Psoas muscle (tissue), 8 donors: ENCODE data around the gene ITIH2. TPM values are rescaled to one million over a fixed set of nuclear protein-coding genes. Genes with fewer than 3 reads are reported as not detected.
"Not testable (repeated sequence)": the region's sequence is repeated elsewhere in the genome, so short reads cannot be mapped to it uniquely, and the experiment has no call there.

Experiments used
- ATAC-seq, 4 donors: fragments of 200-7000 bp; cut with Tn5 transposase; one replicate each; pipeline ENCODE4 v1.9.1; 2020; ENCODE audit warnings: moderate library complexity in 3 of 4, mild to moderate bottlenecking in 2 of 4
- DNase-seq, 2 donors: peaks; one replicate each; pipeline ENCODE4 v3.0.0-alpha.2; 2020
- H3K27ac ChIP-seq: fragments of 200-600 bp; one replicate; pipeline ENCODE4 v1.8.0; 2022
- H3K27me3 ChIP-seq, 3 donors: fragments of 200-600 bp in 1 of 3; one replicate each; pipeline versions ENCODE4 v1.6.1 to v1.8.0; 2013 to 2022; ENCODE audit warnings: low read length in 2 of 3, mild to moderate bottlenecking in 2 of 3, moderate library complexity in 1 of 3; ENCODE audit not compliant: insufficient read depth in 3 of 3
- H3K36me3 ChIP-seq, 2 donors: fragments of 200-600 bp in 1 of 2; one replicate each; pipeline versions ENCODE4 v1.6.1 to v1.8.0; 2013 to 2022; ENCODE audit warnings: low read depth in 1 of 2, mild to moderate bottlenecking in 1 of 2, moderate library complexity in 1 of 2; ENCODE audit not compliant: insufficient read depth in 1 of 2
- H3K4me1 ChIP-seq: fragments of 200-600 bp; one replicate; pipeline ENCODE4 v1.8.0; 2022
- H3K4me3 ChIP-seq: fragments of 200-600 bp; one replicate; pipeline ENCODE4 v1.8.0; 2022; ENCODE audit warnings: mild to moderate bottlenecking
- H3K9me3 ChIP-seq: fragments of 200-600 bp; one replicate; pipeline ENCODE4 v1.8.0; 2022
- WGBS, 3 donors: extraction: QIAGEN DNeasy Blood & Tissue Kit; methylation state at CpG; one replicate each; pipeline versions ENCODE4 v1.1.6 to v1.1.7; 2013; 5-methylcytosine and 5-hydroxymethylcytosine counted together
- intact Hi-C, 2 donors: fragments of 100-400 bp; cut with DNase I; formaldehyde crosslinking; loops; one replicate each; pipeline versions ENCODE4 v1.11.0 to v1.14.2; 2022
- polyA plus RNA-seq, 3 donors: library from polyadenylated mRNA; stranded (reverse); fragments of 200-250 nt; gene quantifications; one replicate each; pipeline ENCODE4 v1.2.3, GENCODE V29; 2013
- total RNA-seq, 4 donors: library from RNA; stranded (reverse); fragmentation: NEBNext Ultra II Directional in 2 of 4; extraction: Animal tissue kit (Norgen Biotek cat#: 25700) in 2 of 4; gene quantifications; one replicate each; pipeline versions ENCODE4 v1.2.1 to v1.2.4, GENCODE V29; 2021 to 2023
- TF ChIP-seq, protein P1 (sequence below): fragments of 200-600 bp; IDR thresholded peaks from one replicate; pipeline ENCODE4 v1.8.0; 2022; ENCODE audit warnings: antibody characterized with exemption
- donor health status: healthy with polysubstance abuse.
- donor health status: DM: no; HTN: no; CAD: no; lungs with moderate emphysema.
- donor health status: Bipolar disorder and iron deficiency.
- donor health status: healthy.
- donor health status: DM: yes; HTN: yes; CAD: no.
- donor health status: DM: no; HTN: no; CAD: no.
- donor health status: DM: no; HTN: no; CAD: no.
- donor health status: DM: yes; HTN: yes; CAD: no.

The ITIH2 gene
- total and polyA plus RNA-seq, 7 donors = 0.15 TPM; not detected in 6

DNA sequence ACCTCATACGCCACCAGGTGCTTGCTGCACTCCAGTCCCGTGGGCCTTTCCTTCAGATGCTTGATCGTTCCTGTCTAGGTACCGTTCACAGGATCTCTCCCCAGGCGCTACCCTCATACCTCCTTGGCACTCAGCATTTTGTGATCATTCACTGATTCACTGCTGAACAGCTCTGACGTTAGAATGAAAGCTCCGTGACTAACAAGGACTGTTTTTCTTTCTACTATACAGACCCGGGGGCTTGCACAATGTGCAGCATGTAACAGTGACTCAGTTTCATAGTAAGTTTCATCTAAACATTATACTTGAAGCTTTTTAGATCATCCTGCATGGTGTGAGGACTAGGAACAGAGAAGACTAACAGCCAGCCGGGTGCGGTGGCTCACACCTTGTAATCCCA lies 64.1 kb downstream of the ITIH2 start:
- no peak overlapping the region for H3K4me3 ChIP-seq
- H3K27ac ChIP-seq = no peak overlapping the region
- H3K9me3 ChIP-seq = no peaks in the 10 kb centered on the region
- WGBS, 3 donors = 84 to 90% (median 87%) methylated on average over 10 of the region's 10 CpGs
- DNase-seq (no peak), ATAC-seq (no peak)
- TF ChIP-seq, protein P1, sequence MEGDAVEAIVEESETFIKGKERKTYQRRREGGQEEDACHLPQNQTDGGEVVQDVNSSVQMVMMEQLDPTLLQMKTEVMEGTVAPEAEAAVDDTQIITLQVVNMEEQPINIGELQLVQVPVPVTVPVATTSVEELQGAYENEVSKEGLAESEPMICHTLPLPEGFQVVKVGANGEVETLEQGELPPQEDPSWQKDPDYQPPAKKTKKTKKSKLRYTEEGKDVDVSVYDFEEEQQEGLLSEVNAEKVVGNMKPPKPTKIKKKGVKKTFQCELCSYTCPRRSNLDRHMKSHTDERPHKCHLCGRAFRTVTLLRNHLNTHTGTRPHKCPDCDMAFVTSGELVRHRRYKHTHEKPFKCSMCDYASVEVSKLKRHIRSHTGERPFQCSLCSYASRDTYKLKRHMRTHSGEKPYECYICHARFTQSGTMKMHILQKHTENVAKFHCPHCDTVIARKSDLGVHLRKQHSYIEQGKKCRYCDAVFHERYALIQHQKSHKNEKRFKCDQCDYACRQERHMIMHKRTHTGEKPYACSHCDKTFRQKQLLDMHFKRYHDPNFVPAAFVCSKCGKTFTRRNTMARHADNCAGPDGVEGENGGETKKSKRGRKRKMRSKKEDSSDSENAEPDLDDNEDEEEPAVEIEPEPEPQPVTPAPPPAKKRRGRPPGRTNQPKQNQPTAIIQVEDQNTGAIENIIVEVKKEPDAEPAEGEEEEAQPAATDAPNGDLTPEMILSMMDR = no peak
- H3K4me1 ChIP-seq = no peaks in the 10 kb centered on the region
- no peaks in the 10 kb centered on the region for H3K27me3 ChIP-seq
- peaks cover 2 to 88% of the 10 kb centered on the region in 2 donors for H3K36me3 ChIP-seq
- intact Hi-C loops = no loop called here

DNA sequence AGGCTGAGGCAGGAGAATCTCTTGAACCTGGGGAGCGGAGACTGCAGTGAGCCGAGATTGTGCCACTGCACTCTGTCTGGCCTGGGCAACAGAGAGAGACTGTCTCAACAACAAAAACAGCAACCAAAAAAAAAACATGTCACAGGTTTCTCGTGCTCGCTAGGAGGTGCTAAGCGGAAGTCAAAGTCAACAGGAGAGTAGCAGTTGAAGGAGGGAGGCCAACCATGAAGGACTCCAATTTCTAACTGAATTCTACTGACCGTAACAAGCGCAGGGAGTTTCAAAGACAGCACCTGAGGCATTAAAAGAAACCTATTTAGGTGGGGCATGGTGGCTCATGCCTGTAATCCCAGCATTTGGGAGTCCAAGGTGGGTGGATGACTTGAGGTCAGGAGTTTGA lies 65.3 kb downstream of the ITIH2 start:
- Histone ChIP-seq H3K27ac (no peak overlapping the region), H3K4me3 (no peak overlapping the region), H3K36me3 (peaks cover 0 to 88% of the 10 kb centered on the region in 2 donors), H3K4me1 (no peaks in the 10 kb centered on the region), H3K27me3 (no peaks in the 10 kb centered on the region), H3K9me3 (no peaks in the 10 kb centered on the region)
- TF ChIP-seq, protein P1 = no peak
- DNase-seq (no peak), ATAC-seq (no peak)
- intact Hi-C loops = no loop called here
- whole genome bisulfite sequencing, 3 donors = 95 to 97% (median 97%) methylated on average over 7 of the region's 7 CpGs

DNA sequence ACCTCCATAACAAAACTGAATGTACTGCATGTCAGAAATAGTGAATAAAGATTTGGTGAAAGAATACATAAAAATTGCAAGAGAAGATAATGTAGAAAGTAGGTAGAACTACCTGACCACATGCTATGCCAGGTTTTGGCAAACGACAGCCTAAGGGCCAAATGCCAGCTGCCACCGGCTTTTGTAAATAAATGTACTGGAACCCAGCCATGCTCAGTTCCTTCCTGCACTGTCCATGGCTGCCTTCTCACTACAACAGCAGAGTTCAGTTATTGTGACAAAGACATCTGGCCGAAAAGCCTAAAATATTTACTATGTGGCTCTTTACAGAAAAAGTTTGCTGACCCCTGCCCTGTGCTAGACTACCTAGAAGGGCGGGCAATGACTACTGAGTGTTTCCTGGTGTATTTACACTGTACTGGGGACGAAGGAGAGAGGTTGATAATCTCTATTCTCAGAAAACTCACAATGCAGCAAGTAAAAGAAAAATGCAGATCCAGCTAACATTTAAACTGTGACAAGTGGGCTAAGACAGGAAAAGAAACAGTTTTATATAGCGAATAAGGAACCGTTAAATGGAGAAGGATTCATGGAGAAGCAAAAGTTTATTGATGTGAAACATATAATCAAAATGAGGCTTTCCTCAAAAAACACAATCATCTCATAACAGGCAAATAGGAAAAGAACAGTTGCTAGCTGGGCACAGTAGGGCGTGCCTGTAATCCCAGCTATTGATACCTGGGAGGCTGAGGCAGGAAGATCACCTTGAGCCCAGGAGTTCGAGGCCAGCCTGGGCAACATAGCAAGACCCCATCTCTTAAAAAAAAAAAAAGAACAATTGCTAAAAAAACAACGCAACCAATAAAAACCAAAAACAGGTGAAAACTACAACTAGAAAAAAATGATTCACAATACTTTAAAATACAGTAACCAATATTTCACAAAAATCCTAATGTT lies 71.0 kb downstream of the ITIH2 start:
- Histone ChIP-seq H3K27me3 (no peaks in the 10 kb centered on the region), H3K27ac (no peak overlapping the region), H3K4me3 (no peak overlapping the region), H3K36me3 (peaks cover 4 to 87% of the 10 kb centered on the region in 2 donors), H3K9me3 (no peaks in the 10 kb centered on the region), H3K4me1 (no peaks in the 10 kb centered on the region)
- ATAC-seq (no peak), DNase-seq (no peak)
- intact Hi-C loops = no loop called here
- TF ChIP-seq, protein P1 = no peak
- 67 to 73% (median 69%) methylated on average over 10 of the region's 10 CpGs for WGBS, 3 donors

DNA sequence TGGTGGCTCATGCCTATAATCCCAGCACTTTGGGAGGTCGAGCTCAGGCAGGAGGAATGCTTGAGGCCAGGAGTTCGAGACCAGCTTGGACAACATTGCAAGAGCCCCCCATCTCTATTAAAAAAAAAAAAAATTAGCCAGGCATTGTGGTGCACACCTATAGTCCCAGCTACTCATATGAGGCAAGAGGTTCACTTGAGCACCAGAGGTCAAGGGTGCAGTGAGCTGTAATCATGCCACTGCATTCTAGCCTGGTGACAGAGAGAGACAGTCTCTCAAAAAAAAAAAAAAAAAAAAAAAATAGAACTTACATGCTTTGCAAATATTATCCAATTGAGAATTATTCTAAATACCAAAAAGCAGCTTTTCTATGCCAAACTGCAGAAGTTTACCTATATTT lies 73.7 kb downstream of the ITIH2 start:
- WGBS, 3 donors = 86 to 95% (median 91%) methylated on average over 2 of the region's 2 CpGs

DNA sequence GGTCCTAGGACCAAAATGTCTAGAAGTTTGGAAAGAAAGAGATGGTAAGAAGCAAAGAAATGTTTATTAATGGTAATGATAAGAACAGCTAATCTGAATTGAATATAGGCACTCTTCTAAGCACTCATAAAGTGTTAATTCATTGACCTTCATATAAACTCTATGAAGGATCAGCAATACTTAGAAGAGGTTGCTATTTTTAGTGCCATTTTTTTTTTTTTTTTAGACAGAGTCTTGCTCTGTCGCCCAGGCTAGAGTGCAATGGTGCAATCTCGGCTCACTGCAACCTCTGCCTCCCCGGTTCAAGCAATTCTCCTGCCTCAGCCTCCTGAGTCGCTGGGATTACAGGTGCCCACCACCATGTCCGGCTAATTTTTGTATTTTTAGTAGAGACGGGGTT lies 79.1 kb downstream of the ITIH2 start:
- intact Hi-C loops, H3K27me3 ChIP-seq, DNase-seq, H3K27ac ChIP-seq, H3K4me3 ChIP-seq, H3K9me3 ChIP-seq: not testable (repeated sequence)
- 55 to 84% (median 63%) methylated on average over 6 of the region's 6 CpGs for WGBS, 3 donors
- Histone ChIP-seq H3K4me1 (peaks cover 10% of the 10 kb centered on the region), H3K36me3 (peaks cover 4 to 48% of the 10 kb centered on the region in 2 donors)
- peak in 2 of 4 donors; percentile 53 to 72 for ATAC-seq

More for the DNA sequence above, 73.7 kb downstream of the ITIH2 start:
- ATAC-seq (no peak), DNase-seq (no peak)
- TF ChIP-seq, protein P1 = no peak
- Histone ChIP-seq H3K4me3 (no peak overlapping the region), H3K27ac (no peak overlapping the region), H3K27me3 (no peaks in the 10 kb centered on the region), H3K36me3 (peaks cover 4 to 99% of the 10 kb centered on the region in 2 donors), H3K4me1 (no peaks in the 10 kb centered on the region), H3K9me3 (no peaks in the 10 kb centered on the region)
- intact Hi-C loops = no loop called here
